Neuron (in vitro differentiated cells): Measurements from ENCODE around the gene M6PR.
"Not testable (repeated sequence)": the region's sequence is repeated elsewhere in the genome, so short reads cannot be mapped to it uniquely, and the experiment has no call there.

Source experiments
- H2AFZ ChIP-seq: one replicate; pipeline ENCODE4 v1.6.1; 2013; ENCODE audit warnings: low read depth, mild to moderate bottlenecking, inconsistent platforms, low read length, moderate library complexity
- H3K27me3 ChIP-seq: one replicate; pipeline ENCODE4 v1.6.1; 2013; ENCODE audit warnings: low read length; ENCODE audit not compliant: insufficient read depth
- H3K36me3 ChIP-seq: one replicate; pipeline ENCODE4 v1.6.1; 2013; ENCODE audit warnings: low read length; ENCODE audit not compliant: insufficient read depth
- H3K4me1 ChIP-seq: one replicate; pipeline ENCODE4 v1.6.1; 2013; ENCODE audit warnings: low read length; ENCODE audit not compliant: insufficient read depth
- H3K4me3 ChIP-seq: 2 replicates; pipeline ENCODE4 v1.5.1; 2013; ENCODE audit warnings: mild to moderate bottlenecking, low read length, moderate library complexity
- H3K9me3 ChIP-seq: one replicate; pipeline ENCODE4 v1.6.1; 2013; ENCODE audit warnings: low read length

Gene M6PR

DNA sequence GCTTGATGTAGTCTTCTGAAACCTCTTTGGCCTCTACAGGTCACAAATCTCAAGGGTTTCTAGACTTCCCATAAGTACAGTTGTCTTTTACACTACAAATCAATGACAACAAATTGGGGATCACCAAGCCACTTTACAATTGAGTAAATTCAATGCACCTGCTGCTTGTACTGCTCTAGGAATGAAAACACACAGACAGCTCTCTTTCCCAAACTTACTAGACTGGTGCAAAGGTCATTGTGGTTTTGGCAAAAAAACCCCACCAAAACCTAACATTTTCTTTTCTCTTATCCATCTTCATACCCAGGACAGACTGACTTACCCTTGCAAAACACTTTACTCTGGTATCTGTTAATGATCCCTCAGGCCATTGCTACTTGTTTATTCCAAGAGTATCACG, 2.7 kb downstream of the M6PR start:
- peaks cover 47% of the 10 kb centered on the region for H3K36me3 ChIP-seq
- no peak overlapping the region for H3K4me3 ChIP-seq
- peaks cover 15% of the 10 kb centered on the region for H3K4me1 ChIP-seq
- H3K9me3 ChIP-seq: no peaks in the 10 kb centered on the region
- no peaks in the 10 kb centered on the region for H3K27me3 ChIP-seq
- no peak overlapping the region for H2AFZ ChIP-seq

DNA sequence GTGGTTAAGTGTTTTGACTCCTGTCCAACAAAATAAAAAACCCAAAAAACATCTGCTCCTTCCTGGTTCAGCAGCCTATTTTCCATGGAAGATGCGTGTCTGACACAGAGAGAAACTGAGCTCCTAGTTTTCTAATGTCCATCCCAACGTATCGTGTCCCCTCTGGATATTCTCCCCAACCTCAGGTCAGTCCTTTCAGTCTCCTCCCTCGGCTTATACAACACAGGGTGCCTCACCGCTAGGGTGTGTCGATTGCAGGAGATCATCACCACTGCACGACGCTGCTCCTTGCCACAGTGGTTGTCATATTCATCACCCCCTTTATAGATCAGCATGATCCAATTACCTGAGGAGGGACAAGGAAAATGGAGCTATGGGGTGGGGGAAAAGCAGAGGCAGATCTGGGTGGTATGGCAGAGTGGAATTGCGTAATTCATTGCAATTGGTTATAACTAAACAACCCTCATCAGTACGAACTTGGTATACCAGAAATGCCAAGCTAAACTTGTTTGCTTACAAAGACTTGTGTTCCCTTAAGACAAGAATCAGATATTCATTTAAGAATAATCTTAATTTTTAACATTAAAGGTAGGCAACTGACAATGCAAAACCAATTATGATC, 5.8 kb downstream of the M6PR start:
- Histone ChIP-seq H3K4me1 (peaks cover 11% of the 10 kb centered on the region), H3K4me3 (no peak overlapping the region), H3K36me3 (peaks cover 58% of the 10 kb centered on the region), H3K9me3 (no peaks in the 10 kb centered on the region), H2AFZ (no peak overlapping the region), H3K27me3 (no peaks in the 10 kb centered on the region)

DNA sequence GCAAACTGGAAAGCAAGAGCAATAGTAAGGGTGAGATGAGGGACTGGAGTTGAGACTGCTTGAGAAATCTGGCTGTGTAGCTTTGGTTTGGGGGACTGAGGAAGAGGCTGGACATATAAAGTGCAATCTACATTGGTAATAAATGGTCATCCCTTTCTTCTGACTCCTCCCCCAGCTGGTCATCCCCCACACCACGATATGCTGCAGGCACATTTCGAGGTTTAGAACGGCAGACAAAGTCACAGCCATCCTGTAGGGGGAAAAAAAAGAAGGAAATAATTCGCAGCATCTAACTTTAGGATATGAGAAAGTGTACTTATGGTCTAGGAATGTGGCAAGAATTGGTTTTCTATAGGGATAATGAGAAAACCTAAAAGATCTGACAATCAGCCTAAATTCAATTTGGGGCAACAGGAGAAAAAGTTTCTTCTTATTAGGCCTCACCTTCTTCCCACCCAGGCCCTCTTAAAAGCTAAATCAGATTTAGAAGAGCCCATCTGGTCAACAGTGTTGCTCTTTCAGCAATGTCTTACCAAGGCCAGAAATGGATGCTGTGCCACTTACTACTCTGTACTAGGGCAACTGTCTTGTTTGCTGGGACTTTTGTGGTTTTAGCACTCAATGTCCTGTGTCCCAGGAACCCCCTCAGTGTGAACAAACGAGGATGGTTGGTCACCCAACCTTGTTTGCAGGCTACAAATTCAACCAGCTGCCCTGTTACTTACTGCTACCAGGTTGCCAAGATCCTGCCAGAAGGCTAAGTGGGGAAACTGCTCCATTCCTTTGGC, 7.6 kb downstream of the M6PR start:
- Histone ChIP-seq H3K36me3 (peaks cover 74% of the 10 kb centered on the region), H3K4me3 (no peak overlapping the region), H3K4me1 (no peaks in the 10 kb centered on the region), H3K27me3 (no peaks in the 10 kb centered on the region), H2AFZ (no peak overlapping the region), H3K9me3 (no peaks in the 10 kb centered on the region)

DNA sequence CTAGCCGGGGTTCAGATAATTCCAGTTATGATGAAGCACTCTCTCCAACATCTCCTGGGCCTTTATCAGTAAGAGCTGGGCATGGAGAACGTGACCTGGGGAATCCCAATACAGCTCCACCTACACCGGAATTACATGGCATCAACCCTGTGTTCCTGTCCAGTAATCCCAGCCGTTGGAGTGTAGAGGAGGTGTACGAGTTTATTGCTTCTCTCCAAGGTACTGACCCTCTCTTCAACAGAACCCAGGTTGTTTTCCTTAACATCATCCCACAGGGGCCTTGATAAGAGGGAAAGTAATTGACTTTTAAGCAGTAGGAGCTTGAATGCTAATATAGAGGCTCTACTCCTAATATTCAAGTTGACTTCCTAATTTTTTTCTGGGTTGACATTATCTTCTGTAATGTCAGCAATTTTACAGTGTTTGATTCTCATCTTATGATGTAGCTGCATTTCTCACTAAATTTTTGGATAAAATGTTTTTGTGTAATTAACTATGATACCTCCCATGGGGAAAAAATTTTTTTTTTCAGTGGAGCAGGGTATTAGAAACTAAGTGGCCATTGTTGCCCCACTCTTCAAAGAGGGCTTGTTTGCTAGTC, 11.5 kb downstream of the M6PR start:
- peaks cover 68% of the 10 kb centered on the region for H3K36me3 ChIP-seq
- not testable (repeated sequence) for H2AFZ ChIP-seq, H3K27me3 ChIP-seq, H3K9me3 ChIP-seq, H3K4me1 ChIP-seq, H3K4me3 ChIP-seq

DNA sequence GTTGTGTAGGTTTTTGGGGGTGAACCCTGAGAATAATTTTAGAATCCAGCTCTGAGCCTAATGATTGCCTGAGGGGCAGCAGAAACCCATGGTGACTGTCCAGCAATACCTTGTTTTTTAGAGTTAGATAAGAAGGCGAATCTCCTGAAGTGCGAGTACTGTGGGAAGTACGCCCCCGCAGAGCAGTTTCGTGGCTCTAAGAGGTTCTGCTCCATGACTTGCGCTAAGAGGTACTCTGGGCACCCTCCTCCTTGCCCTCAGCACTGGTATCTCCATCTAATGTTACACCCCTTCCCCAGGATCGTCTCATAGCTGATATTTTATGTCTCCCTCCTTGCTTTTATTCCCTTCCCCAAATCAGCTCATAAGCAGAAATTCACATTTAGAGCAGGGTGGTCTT, 12.7 kb downstream of the M6PR start:
- no peak overlapping the region for H3K4me3 ChIP-seq
- no peaks in the 10 kb centered on the region for H3K4me1 ChIP-seq
- H3K9me3 ChIP-seq: no peaks in the 10 kb centered on the region
- H2AFZ ChIP-seq: no peak overlapping the region
- peaks cover 64% of the 10 kb centered on the region for H3K36me3 ChIP-seq
- H3K27me3 ChIP-seq: no peaks in the 10 kb centered on the region

DNA sequence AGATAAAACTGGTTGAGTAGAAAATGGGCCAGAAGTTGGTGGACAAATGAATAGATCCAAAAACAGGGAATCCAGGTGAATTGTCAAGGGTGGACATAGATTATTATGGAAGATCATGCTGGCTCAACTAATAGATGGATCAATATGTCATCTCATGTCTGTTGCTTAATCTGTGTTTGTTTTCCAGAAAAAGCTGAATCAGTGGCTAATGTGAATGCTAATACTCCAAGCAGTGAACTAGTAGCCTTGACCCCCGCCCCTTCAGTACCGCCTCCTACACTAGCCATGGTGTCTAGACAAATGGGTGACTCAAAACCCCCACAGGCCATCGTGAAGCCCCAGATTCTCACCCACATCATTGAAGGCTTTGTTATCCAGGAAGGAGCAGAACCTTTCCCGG, 15.4 kb downstream of the M6PR start:
- not testable (repeated sequence) for H3K4me3 ChIP-seq, H2AFZ ChIP-seq, H3K27me3 ChIP-seq, H3K9me3 ChIP-seq, H3K4me1 ChIP-seq
- H3K36me3 ChIP-seq: peaks cover 78% of the 10 kb centered on the region

DNA sequence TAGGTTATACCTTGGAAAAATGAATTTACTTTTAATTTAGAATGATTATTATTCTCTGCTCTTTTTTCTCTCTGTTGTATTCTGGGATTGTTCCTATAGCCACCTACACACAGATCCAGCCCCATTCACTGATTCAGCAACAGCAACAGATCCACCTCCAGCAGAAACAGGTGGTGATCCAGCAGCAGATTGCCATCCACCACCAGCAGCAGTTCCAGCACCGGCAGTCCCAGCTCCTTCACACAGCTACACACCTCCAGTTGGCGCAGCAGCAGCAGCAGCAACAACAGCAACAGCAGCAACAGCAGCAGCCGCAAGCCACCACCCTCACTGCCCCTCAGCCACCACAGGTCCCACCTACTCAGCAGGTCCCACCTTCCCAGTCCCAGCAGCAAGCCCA, 17.0 kb downstream of the M6PR start:
- H3K4me1 ChIP-seq, H2AFZ ChIP-seq, H3K27me3 ChIP-seq, H3K9me3 ChIP-seq, H3K4me3 ChIP-seq: not testable (repeated sequence)
- H3K36me3 ChIP-seq: peaks cover 68% of the 10 kb centered on the region

DNA sequence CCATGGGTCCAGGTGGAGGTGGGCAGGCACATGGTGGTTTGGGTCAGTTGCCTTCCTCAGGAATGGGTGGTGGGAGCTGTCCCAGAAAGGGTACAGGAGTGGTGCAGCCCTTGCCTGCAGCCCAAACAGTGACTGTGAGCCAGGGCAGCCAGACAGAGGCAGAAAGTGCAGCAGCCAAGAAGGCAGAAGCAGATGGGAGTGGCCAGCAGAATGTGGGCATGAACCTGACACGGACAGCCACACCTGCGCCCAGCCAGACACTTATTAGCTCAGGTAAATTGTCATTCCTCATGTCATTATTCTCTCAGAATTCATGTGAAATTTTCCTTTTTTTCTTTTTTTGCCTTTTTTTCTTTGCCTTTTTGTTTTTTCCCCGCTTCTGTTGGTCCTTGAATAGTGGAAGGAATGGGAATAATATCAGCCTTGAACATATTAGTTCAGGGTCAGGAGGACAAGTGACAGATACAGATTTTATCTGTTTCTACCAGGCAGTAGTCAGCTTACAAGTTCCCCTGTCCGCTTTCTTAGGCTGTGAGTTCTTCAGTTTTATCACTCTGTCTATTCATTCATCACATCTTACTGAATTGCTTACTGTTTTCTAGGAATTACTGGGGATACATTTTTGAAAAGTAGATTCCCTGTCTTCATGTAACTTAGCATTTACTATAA, 18.7 kb downstream of the M6PR start:
- not testable (repeated sequence) for H3K9me3 ChIP-seq, H2AFZ ChIP-seq, H3K4me1 ChIP-seq, H3K4me3 ChIP-seq, H3K27me3 ChIP-seq
- H3K36me3 ChIP-seq: peaks cover 61% of the 10 kb centered on the region

DNA sequence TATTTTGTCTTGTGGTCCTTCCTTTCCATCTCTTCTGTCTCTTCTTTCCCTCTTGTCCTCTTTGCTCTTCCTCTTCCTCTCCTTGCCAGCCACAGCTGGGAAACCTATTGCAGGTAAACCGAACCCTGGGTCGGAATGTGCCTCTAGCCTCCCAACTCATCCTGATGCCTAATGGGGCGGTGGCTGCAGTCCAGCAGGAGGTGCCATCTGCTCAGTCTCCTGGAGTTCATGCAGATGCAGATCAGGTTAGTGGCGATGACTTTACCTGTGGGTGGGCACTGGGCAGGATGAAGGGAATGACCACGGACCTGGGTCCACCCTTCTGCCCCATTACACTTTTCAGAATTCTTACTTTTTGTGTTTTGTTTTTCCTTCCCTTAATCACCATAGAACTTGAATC, 26.9 kb downstream of the M6PR start:
- Histone ChIP-seq H2AFZ (no peak overlapping the region), H3K27me3 (no peaks in the 10 kb centered on the region), H3K4me1 (no peaks in the 10 kb centered on the region), H3K4me3 (no peak overlapping the region), H3K36me3 (peaks cover 63% of the 10 kb centered on the region), H3K9me3 (no peaks in the 10 kb centered on the region)

DNA sequence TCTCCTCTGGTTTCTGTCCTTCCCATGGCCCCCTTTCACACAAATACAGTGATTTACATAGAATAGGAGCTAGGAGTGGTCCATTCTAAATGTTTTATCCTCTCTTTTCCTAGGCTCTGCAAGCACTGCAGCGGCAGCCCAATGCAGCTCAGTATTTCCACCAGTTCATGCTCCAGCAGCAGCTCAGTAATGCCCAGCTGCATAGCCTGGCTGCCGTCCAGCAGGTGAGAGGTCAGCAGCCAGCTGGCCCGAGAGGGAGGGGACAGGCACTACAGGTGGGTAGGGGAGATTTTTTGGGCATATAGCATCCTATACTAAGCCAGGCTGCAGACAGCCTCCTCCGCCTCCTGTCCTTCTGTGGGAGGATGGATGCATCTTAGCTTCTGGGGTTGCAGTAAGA, 29.8 kb downstream of the M6PR start:
- H3K9me3 ChIP-seq, H3K27me3 ChIP-seq, H2AFZ ChIP-seq, H3K4me3 ChIP-seq: not testable (repeated sequence)
- Histone ChIP-seq H3K4me1 (peaks cover 16% of the 10 kb centered on the region), H3K36me3 (peaks cover 50% of the 10 kb centered on the region)

DNA sequence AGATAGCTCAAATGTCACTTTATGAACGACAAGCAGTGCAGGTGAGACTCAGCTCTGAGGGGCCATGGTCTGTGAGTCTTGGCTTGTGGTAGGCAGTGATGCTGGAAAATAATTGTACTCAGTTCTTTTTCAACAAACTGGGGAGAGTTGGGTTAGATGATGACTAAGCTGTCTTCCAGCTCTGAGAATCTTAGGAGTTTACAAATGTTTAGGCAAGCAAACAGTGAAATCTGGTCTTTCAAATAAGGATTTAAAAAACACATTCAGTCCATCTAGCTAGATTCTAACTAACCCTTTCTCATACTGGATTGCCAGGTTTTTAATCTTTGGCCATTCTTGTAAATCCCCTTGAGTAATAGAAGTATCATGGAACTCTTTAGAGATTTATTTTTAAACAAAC, 31.7 kb downstream of the M6PR start:
- H3K36me3 ChIP-seq: peaks cover 36% of the 10 kb centered on the region

DNA sequence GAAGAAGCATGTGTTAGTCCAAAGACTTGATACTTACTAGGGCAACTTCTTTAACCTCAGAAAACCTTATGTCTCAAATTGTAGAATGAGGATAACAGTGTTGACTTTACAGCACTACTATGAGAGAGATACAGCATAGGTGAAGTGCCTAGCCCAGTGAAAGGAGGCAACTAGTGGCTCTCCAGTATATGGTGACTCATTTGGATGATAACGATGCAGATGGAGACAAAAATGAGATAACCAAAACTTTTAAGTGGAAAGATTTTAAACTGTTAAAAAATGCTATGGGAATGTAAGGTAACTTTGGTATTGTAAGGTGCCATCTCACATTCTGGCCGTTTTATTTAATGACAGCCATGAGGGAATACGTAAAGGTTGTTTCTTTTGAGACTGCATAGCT, 32.4 kb downstream of the M6PR start:
- Histone ChIP-seq H3K9me3 (no peaks in the 10 kb centered on the region), H3K4me1 (peaks cover 24% of the 10 kb centered on the region), H2AFZ (no peak overlapping the region), H3K36me3 (peaks cover 29% of the 10 kb centered on the region), H3K27me3 (no peaks in the 10 kb centered on the region), H3K4me3 (no peak overlapping the region)

More for the DNA sequence above, 31.7 kb downstream of the M6PR start:
- Histone ChIP-seq H3K27me3 (no peaks in the 10 kb centered on the region), H3K4me1 (peaks cover 17% of the 10 kb centered on the region), H2AFZ (no peak overlapping the region), H3K4me3 (no peak overlapping the region), H3K9me3 (no peaks in the 10 kb centered on the region)

DNA sequence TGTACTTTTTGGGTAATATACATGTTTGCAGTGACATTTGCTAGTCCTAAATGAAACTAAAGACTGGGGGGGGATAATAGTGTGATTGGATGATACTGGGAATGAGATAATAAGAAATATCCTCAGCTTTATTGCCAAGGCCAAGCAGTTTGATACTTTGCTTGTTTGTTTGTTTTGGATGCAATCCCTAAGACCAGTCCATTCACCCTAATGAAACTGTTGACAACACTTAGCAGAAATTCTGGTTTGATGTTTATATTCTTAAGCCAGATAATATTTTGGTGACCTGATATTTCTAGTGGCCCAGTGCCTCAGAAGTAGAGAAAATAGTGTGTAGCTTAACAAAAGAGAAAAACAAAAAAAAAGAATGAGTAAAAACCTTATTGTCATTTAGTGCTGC, 33.3 kb downstream of the M6PR start:
- Histone ChIP-seq H3K9me3 (no peaks in the 10 kb centered on the region), H3K36me3 (peaks cover 22% of the 10 kb centered on the region), H3K4me1 (peaks cover 28% of the 10 kb centered on the region), H3K27me3 (no peaks in the 10 kb centered on the region), H2AFZ (no peak overlapping the region), H3K4me3 (peak overlapping the region; percentile 63)
